ENCODE measurements around the gene GSKIP.

The GSKIP gene

GRCh38 chr14:96359959-96360358 lies 3.4 kb upstream of the GSKIP start:
- TF ChIP-seq POLR2A (IDR thresholded peaks at IDR 0.05; ENCODE audit: low read length) (no peak), GATA1 (IDR thresholded peaks at IDR 0.05; ENCODE audit: low read depth, low read length) (no peak)
- DNase-seq: peak in 1 of 2 experiments; percentile 21

- TF ChIP-seq GATA1 (IDR thresholded peaks at IDR 0.05; ENCODE audit: low read depth, low read length) (no peak), POLR2A (IDR thresholded peaks at IDR 0.05; ENCODE audit: low read length) (peak; percentile 73)
- peak; percentile 84 to 88 for DNase-seq
Observed at GRCh38 chr14:96362071-96362964, 1.0 kb upstream of the GSKIP start.

- DNase-seq: peak; percentile 78 to 80
- TF ChIP-seq POLR2A (IDR thresholded peaks at IDR 0.05; ENCODE audit: low read length): no peak
Observed at GRCh38 chr14:96363751-96364336, 518 bp downstream of the GSKIP start.

- TF ChIP-seq POLR2A (IDR thresholded peaks at IDR 0.05; ENCODE audit: low read length) (no peak), GATA1 (IDR thresholded peaks at IDR 0.05; ENCODE audit: low read depth, low read length) (no peak)
- peak; percentile 48 to 49 for DNase-seq
Observed at GRCh38 chr14:96364962-96365361, 1.6 kb downstream of the GSKIP start.

- DNase-seq: peak in 1 of 2 experiments; percentile 9
- TF ChIP-seq GATA1 (IDR thresholded peaks at IDR 0.05; ENCODE audit: low read depth, low read length) (no peak), POLR2A (IDR thresholded peaks at IDR 0.05; ENCODE audit: low read length) (no peak)
Observed at GRCh38 chr14:96368534-96368933, 5.2 kb downstream of the GSKIP start.

GRCh38 chr14:96370528-96370927 lies 7.2 kb downstream of the GSKIP start:
- DNase-seq: no peak
- TF ChIP-seq GATA1 (IDR thresholded peaks at IDR 0.05; ENCODE audit: low read depth, low read length) (no peak), POLR2A (IDR thresholded peaks at IDR 0.05; ENCODE audit: low read length) (no peak)

GRCh38 chr14:96373538-96373937 lies 10.2 kb downstream of the GSKIP start:
- no peak for DNase-seq
- TF ChIP-seq GATA1 (IDR thresholded peaks at IDR 0.05; ENCODE audit: low read depth, low read length) (no peak), POLR2A (IDR thresholded peaks at IDR 0.05; ENCODE audit: low read length) (no peak)

- TF ChIP-seq GATA1 (IDR thresholded peaks at IDR 0.05; ENCODE audit: low read depth, low read length): no peak
- TF ChIP-seq POLR2A (IDR thresholded peaks at IDR 0.05; ENCODE audit: low read length): no peak
- no peak for DNase-seq
Observed at GRCh38 chr14:96376093-96376492, 12.8 kb downstream of the GSKIP start.

- DNase-seq: no peak
- TF ChIP-seq POLR2A (IDR thresholded peaks at IDR 0.05; ENCODE audit: low read length): no peak
- no peak for TF ChIP-seq GATA1 (IDR thresholded peaks at IDR 0.05; ENCODE audit: low read depth, low read length)
Observed at GRCh38 chr14:96380735-96381134, 17.4 kb downstream of the GSKIP start.

GRCh38 chr14:96383445-96383844 lies 20.1 kb downstream of the GSKIP start:
- no peak for TF ChIP-seq POLR2A (IDR thresholded peaks at IDR 0.05; ENCODE audit: low read length)
- no peak for DNase-seq

GRCh38 chr14:96384053-96384452 lies 20.7 kb downstream of the GSKIP start:
- TF ChIP-seq POLR2A (IDR thresholded peaks at IDR 0.05; ENCODE audit: low read length) (no peak), GATA1 (IDR thresholded peaks at IDR 0.05; ENCODE audit: low read depth, low read length) (no peak)
- no peak for DNase-seq

- no peak for TF ChIP-seq POLR2A (IDR thresholded peaks at IDR 0.05; ENCODE audit: low read length)
- no peak for TF ChIP-seq GATA1 (IDR thresholded peaks at IDR 0.05; ENCODE audit: low read depth, low read length)
- no peak for DNase-seq
Observed at GRCh38 chr14:96384740-96385139, 21.4 kb downstream of the GSKIP start.

- DNase-seq: no peak
- no peak for TF ChIP-seq POLR2A (IDR thresholded peaks at IDR 0.05; ENCODE audit: low read length)
- no peak for TF ChIP-seq GATA1 (IDR thresholded peaks at IDR 0.05; ENCODE audit: low read depth, low read length)
Observed at GRCh38 chr14:96385385-96385784, 22.1 kb downstream of the GSKIP start.

- no peak for TF ChIP-seq POLR2A (IDR thresholded peaks at IDR 0.05; ENCODE audit: low read length)
- no peak for DNase-seq
Observed at GRCh38 chr14:96390965-96391292, 27.6 kb downstream of the GSKIP start.
